ENCODE results near the gene RFC2. TPM values are rescaled to one million over a fixed set of nuclear protein-coding genes. Genes with fewer than 3 reads are reported as not detected.
"Not testable (repeated sequence)": the region's sequence is repeated elsewhere in the genome, so short reads cannot be mapped to it uniquely, and the experiment has no call there.

RFC2 gene
- total RNA-seq, 1 experiment from 2014 or later = 60.3 TPM

GRCh38 chr7:74219416-74219815 lies 34.8 kb downstream of the RFC2 start:
- no peak for DNase-seq (ENCODE audit: low spot score)

- no peak for DNase-seq (ENCODE audit: low spot score)
Observed at GRCh38 chr7:74218343-74218698, 35.9 kb downstream of the RFC2 start.

- DNase-seq (ENCODE audit: low spot score) = no peak
Observed at GRCh38 chr7:74217455-74218342, 36.5 kb downstream of the RFC2 start.

GRCh38 chr7:74216361-74216761 lies 37.8 kb downstream of the RFC2 start:
- no peak for DNase-seq (ENCODE audit: low spot score)

GRCh38 chr7:74215921-74216320 lies 38.3 kb downstream of the RFC2 start:
- DNase-seq (ENCODE audit: low spot score) = no peak

GRCh38 chr7:74214816-74215630 lies 39.2 kb downstream of the RFC2 start:
- DNase-seq (ENCODE audit: low spot score) = no peak

- DNase-seq (ENCODE audit: low spot score) = no peak
Observed at GRCh38 chr7:74212661-74213060, 41.5 kb downstream of the RFC2 start.

- not testable (repeated sequence) for DNase-seq (ENCODE audit: low spot score)
Observed at GRCh38 chr7:74208241-74208640, 46.0 kb downstream of the RFC2 start.

- DNase-seq (ENCODE audit: low spot score) = no peak
Observed at GRCh38 chr7:74207586-74207985, 46.6 kb downstream of the RFC2 start.

GRCh38 chr7:74206589-74207120 lies 47.5 kb downstream of the RFC2 start:
- peak; percentile 97 for DNase-seq (ENCODE audit: low spot score)

GRCh38 chr7:74206052-74206451 lies 48.1 kb downstream of the RFC2 start:
- DNase-seq (ENCODE audit: low spot score) = not testable (repeated sequence)

- DNase-seq (ENCODE audit: low spot score) = no peak
Observed at GRCh38 chr7:74203956-74204618, 50.1 kb downstream of the RFC2 start.

GRCh38 chr7:74202841-74203556 lies 51.2 kb downstream of the RFC2 start:
- DNase-seq (ENCODE audit: low spot score) = peak; percentile 84

GRCh38 chr7:74199551-74200355 lies 54.4 kb downstream of the RFC2 start:
- no peak for DNase-seq (ENCODE audit: low spot score)

- DNase-seq (ENCODE audit: low spot score) = no peak
Observed at GRCh38 chr7:74197449-74198124, 56.6 kb downstream of the RFC2 start.

GRCh38 chr7:74195968-74196654 lies 58.1 kb downstream of the RFC2 start:
- DNase-seq (ENCODE audit: low spot score) = not testable (repeated sequence)

GRCh38 chr7:74195139-74195860 lies 58.9 kb downstream of the RFC2 start:
- not testable (repeated sequence) for DNase-seq (ENCODE audit: low spot score)

- DNase-seq (ENCODE audit: low spot score) = no peak
Observed at GRCh38 chr7:74194686-74195085, 59.5 kb downstream of the RFC2 start.

All from HT-29 (cell line).